GM18867 (cell line): ENCODE results near the gene ANAPC4.
A peak's percentile ranks its signal among the peaks of the same experiment; 100 is the strongest.
"Not testable (repeated sequence)": the region's sequence is repeated elsewhere in the genome, so short reads cannot be mapped to it uniquely, and the experiment has no call there.

ENCODE experiments used
- ATAC-seq: cut with Tn5 transposase; IDR thresholded peaks from one replicate; pipeline ENCODE4 v1.9.1; 2021; ENCODE audit warnings: mild to moderate bottlenecking, moderate library complexity; ENCODE audit not compliant: unreplicated experiment

Gene ANAPC4, protein sequence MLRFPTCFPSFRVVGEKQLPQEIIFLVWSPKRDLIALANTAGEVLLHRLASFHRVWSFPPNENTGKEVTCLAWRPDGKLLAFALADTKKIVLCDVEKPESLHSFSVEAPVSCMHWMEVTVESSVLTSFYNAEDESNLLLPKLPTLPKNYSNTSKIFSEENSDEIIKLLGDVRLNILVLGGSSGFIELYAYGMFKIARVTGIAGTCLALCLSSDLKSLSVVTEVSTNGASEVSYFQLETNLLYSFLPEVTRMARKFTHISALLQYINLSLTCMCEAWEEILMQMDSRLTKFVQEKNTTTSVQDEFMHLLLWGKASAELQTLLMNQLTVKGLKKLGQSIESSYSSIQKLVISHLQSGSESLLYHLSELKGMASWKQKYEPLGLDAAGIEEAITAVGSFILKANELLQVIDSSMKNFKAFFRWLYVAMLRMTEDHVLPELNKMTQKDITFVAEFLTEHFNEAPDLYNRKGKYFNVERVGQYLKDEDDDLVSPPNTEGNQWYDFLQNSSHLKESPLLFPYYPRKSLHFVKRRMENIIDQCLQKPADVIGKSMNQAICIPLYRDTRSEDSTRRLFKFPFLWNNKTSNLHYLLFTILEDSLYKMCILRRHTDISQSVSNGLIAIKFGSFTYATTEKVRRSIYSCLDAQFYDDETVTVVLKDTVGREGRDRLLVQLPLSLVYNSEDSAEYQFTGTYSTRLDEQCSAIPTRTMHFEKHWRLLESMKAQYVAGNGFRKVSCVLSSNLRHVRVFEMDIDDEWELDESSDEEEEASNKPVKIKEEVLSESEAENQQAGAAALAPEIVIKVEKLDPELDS

DNA sequence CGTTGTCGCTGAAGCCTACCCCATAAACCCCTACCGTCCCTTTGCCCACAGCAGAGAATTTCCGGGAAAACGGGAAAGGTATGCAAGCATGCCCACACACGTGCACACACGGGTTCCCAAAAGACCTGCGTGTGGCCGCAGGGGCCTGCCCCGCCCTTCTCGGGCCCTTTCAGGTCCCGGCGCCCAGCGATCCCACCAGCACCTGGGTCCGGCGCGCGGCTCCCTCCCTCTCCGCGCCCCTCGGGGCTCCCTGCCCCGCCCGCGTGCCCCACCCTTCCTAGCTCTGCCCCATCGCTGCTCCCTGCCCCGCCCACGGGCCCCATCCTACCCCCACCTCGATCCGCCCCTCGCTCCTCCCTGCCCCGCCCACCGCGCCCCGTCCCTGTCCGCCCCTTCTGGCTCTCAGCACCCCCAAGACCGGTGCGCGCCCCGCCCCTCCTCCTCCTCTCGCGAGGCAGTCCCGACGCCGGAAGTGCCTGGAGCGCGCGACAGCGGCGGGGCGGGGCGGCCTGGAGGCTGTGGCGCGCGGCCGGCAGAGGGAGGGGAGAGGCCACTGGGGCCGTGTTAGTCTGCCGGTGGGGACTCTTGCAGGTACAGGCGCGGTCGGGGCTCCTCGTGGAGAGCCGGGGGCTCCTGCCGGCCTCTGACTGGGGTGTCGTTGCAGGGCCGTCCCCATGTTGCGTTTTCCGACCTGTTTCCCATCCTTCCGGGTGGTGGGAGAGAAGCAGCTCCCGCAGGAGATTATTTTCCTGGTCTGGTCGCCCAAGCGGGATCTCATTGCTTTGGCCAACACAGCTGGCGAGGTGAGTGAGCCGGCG, at the start of gene ANAPC4:
ANAPC4 (plus strand) TSS at position 510 of the 818 bp plus-strand sequence; CDS start at position 675, 165 bp downstream.
- ATAC-seq, result peak; percentile 97

- not testable (repeated sequence) for ATAC-seq
These were observed 48.6 kb upstream of the ANAPC4 start for GRCh38 chr4:25328463-25328862.

- ATAC-seq, result no peak
These were observed 46.7 kb upstream of the ANAPC4 start for GRCh38 chr4:25330335-25330734.

DNA sequence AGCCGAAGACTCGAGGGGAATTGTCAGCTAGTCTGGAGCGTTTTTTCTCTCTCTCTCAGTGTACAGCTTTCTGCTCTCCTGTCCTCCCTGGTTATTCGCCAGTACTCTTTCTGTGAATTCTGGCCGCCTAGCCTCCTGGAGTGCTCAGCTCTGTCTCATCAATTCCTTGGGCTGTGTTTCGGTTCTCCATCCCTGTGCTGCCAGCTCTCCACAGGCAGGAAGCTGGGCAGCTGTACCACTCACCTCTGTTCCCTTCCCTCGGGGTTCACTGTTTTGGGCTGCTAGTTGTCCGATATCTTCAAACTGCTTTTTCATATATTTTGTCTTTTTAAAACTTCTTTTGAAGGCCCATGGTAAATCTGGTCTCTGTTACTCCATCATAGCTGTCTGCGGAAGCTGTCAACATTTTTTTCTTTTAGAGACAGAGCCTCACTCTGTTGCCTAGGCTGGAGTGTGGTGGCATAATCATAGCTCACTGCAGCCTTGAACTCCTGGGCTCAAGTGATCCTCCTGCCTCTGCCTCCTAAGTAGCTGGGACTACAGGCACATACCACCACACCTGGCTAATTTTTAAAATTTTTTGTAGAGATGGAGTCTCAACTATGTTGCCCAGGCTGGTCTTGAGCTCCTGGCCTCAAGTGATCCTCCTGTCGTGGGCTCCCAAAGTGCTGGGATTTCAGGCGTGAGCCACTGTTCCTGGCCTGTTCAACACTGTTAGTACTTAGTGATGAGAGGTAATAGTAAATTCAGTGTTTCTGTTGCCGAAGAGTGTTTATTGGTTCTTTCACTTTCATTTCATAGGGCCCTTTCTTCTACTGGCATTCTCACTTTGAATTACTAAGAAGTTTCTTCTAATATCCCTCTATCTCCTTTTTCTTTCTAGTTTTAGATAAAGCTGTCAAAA, 45.9 kb upstream of the ANAPC4 start:
- peak; percentile 94 for ATAC-seq

DNA sequence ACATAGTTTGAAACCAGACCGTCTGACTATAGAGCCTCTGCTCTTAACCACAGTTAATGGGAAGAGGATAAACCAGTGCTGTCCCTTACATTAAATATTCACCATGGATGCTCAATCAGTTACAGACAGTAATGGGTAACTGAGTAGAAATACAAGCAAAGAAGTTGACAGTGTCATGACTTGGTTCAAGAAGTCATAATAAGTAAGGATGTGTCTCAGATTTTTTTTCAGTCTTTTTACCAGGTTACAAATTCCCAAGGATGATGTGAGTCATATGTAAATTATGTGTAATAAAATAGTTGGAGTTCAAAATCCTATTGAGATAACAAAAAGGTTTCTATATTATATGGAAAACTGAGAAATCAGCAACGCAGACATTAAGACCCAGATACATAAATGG, 33.4 kb upstream of the ANAPC4 start:
- no peak for ATAC-seq

DNA sequence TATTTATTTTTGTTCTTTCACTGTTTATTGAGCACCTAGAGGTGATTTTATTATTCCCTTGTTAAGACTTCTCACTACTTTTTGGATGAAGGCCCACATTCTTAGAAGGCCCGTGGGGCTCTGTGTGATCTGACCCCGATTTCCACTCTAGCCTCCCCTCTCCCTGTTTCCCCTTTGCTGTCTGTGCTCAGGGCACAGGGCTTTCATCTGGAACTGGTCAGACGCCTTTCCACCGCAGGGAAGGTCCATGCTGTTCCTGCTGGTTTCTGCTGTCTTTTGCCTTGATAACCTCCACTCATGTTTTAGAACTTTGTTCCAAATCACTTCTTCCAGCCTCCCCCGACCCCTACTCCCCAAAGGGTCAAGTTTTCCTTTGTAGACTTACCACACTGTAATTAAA, 31.3 kb upstream of the ANAPC4 start:
- no peak for ATAC-seq

- no peak for ATAC-seq
These were observed 30.1 kb upstream of the ANAPC4 start for GRCh38 chr4:25346913-25347312.

DNA sequence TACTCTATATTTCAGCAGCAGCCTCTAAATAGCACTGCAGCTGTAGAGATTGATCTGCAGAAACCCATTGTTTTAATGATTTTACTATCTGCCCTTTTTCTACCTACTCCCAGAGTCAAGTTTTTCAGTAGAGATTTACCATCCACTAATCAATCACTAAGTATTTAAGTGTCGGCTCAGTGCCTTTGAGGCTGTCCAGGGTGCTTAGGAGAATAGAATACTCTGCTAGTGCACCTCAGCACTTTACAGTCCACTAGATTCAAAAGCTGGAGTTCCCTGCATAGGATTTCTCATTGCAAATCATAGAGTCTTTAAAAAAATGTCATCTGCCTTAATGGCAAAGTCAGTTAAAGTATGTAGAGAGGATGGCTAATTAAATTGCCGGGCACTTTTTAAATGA, 29.6 kb upstream of the ANAPC4 start:
- no peak for ATAC-seq

DNA sequence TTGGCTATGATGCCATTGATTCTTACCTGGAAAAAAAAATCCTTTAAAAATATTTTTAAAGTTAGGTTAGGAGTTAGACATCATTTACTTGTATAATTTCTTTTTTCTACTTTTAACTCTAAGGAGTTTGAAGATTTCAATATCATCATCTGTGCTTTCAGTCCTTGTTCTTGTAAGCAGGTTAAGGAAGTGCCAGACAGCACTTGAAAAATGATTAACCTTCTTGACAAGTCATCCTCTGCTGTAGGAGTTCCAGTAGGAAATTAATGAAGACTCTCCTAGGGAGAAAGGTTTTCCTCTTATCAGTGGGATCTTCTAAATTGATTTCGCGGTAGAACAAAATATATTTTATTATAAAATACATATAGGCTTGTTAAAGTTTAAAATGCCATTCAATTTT, 29.1 kb upstream of the ANAPC4 start:
- ATAC-seq, result no peak

- ATAC-seq, result no peak
These were observed 26.5 kb upstream of the ANAPC4 start for GRCh38 chr4:25350561-25350960.

DNA sequence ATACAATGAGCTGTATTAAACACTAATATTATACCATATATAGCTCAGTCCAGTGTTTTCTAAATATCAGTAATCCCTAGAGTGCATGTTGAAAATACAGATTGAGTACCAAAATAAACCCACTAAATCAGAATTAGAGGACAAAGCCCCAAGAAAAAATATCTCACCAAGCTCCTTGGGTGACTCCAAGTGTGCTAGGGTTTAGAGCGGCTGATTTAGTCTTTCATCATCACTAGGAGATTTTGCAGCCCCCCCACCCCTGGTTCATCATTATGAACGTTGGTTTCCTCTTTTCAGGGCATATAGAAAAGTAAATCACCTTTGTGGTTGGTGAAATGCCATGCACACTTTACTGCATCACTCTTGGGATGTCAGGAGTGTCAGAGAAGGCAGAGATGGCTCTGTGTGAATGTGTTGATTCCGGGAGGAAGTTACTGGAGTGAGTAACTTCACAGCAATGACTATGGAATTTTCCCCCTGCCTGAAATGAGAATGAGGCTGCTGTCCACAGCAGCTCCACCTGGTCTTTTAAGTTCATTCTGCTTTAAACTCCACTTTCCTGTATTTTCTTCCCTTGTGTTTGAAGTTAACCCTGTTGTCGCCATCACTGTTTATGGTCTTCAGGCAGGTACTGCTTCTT, 25.2 kb upstream of the ANAPC4 start:
- no peak for ATAC-seq

DNA sequence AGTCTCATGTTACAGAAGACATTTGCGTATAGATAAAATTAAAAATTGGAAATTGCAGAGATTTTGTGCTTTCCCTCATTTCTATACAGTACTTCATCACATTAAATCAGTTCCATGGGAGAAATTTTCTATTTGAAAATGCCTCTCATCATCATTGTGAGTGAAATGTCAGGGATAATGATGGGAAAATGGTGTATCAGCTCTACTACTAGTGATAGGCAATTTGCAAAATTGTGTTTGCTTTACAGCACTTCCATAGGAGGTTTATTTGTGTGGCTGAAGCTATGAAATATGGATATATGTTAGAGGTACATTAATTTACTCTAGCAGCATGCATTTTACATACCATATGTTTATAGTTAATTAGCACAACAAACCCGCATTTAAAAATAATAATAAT, 21.0 kb upstream of the ANAPC4 start:
- no peak for ATAC-seq

GRCh38 chr4:25358515-25359275, 18.4 kb upstream of the ANAPC4 start:
- no peak for ATAC-seq

DNA sequence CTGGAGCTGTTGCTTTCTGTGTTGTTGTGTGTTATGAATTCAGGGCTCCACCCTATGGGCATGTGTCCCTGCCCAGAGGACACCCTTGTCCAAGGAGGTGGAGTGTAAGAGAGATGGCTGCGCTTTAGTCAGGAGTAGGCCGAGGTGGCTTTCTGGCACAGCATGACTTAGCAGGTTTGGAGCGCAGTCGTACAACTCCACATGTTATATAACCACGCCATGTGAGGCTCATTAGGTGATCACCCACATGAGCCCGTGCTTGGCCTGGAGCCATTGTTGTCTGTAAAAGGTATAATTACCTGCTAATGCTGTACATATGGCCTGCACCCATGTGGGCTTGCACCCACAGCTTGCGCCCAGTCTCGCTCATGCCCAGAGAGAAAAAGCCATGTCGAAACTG, 15.8 kb upstream of the ANAPC4 start:
- no peak for ATAC-seq

GRCh38 chr4:25367004-25367621, 9.9 kb upstream of the ANAPC4 start:
- ATAC-seq, result no peak

DNA sequence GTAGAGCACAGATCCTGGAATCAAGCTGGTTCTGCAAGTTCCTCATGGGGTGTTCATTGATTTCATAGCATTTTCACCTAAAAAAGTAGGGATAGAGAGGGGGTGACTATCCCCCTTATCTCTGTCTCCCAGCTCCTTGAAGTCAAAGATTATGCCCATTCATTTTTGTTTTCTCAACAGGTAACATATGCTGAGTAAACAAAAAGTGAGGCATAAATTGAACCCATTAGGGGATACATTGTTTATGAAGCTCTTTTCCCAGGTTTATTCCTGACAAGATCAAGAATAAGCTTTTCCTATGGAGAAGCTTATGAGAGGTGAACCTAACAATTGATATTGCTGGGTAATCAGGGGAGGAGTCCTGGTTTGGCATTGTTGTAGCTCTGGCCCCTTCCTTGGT, 9.2 kb upstream of the ANAPC4 start:
- ATAC-seq, result no peak

GRCh38 chr4:25368315-25368714, 8.7 kb upstream of the ANAPC4 start:
- no peak for ATAC-seq

DNA sequence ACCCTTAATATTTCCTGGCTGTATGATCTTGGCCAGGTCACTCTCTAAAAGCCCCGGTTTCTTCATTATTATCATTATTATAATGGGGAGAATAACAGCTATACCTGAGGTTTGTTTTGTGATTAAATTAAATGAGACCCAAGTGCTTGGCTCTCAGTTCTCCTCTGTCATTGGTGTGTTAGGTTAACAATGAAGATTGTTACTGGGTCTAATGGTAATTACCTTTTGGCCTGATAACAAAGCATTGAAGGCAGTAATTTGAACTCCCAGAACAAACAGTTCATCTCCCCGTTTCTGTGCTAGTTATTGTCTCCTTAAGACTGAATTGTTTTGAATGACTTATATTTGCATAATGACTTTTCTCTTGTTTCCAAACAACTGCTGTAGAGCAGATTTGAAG, 6.8 kb upstream of the ANAPC4 start:
- no peak for ATAC-seq

DNA sequence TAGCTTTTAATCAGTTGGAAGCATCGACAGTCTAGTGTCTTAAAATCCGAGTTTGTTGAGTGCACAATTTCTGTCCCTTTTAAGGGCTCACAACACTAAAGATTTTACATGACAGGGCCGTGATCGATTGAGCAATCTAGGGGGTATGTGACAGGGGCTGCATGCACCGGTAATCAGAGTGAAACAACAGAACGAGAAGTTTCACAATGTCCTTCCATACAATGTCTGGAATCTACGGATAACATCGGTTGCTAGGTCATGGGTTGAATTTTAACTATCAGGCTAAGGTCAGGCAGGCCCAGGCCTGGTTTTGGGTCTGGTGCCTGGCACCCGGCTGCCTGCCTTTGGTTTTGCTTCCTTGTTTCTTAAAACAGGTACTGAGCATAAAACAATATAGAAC, 4.5 kb upstream of the ANAPC4 start:
- not testable (repeated sequence) for ATAC-seq
